GM23338 (cell line): ENCODE data around the gene LYPLAL1. TPM values are rescaled to one million over a fixed set of nuclear protein-coding genes. Genes with fewer than 3 reads are reported as not detected.

Experiments
- ATAC-seq: fragments of 200-7000 bp; cut with Tn5 transposase; 3 replicates; pipeline ENCODE4 v1.9.1; 2020
- DNase-seq: peaks from one replicate; pipeline ENCODE4 v3.0.0-alpha.2; 2015; ENCODE audit warnings: low spot score
- H2AFZ ChIP-seq: fragments of 200-600 bp; sonication (generic); 2 replicates; pipeline ENCODE4 v1.8.0; 2016; ENCODE audit warnings: antibody characterized with exemption, mild to moderate bottlenecking, moderate library complexity
- H3F3A ChIP-seq: fragments of 200-600 bp; sonication (generic); replicated peaks from 2 replicates; pipeline ENCODE4 v1.8.0; 2017; ENCODE audit warnings: antibody characterized with exemption, mixed run types, low read depth
- H3K27ac ChIP-seq: fragments of 200-600 bp; sonication (generic); 2 replicates; pipeline ENCODE4 v1.6.1; 2016; ENCODE audit warnings: low read depth
- H3K27me3 ChIP-seq: fragments of 200-600 bp; sonication (generic); 2 replicates; pipeline ENCODE4 v1.8.0; 2016; ENCODE audit warnings: mild to moderate bottlenecking, mixed run types, moderate library complexity; ENCODE audit not compliant: insufficient read depth
- H3K36me3 ChIP-seq: fragments of 200-600 bp; sonication (generic); 2 replicates; pipeline ENCODE4 v1.8.0; 2016; ENCODE audit warnings: mild to moderate bottlenecking; ENCODE audit not compliant: insufficient read depth
- H3K4me1 ChIP-seq: fragments of 200-600 bp; sonication (generic); 2 replicates; pipeline ENCODE4 v1.8.0; 2016; ENCODE audit warnings: mild to moderate bottlenecking, moderate library complexity; ENCODE audit not compliant: insufficient read depth
- H3K4me2 ChIP-seq: fragments of 200-600 bp; sonication (generic); 2 replicates; pipeline ENCODE4 v1.7.1; 2017; ENCODE audit warnings: mixed run types
- H3K4me3 ChIP-seq: fragments of 200-600 bp; sonication (generic); 2 replicates; pipeline ENCODE4 v1.6.1; 2016; ENCODE audit warnings: mixed run types
- H3K79me2 ChIP-seq: fragments of 200-600 bp; sonication (generic); replicated peaks from 2 replicates; pipeline ENCODE4 v1.8.0; 2017; ENCODE audit warnings: mild to moderate bottlenecking; ENCODE audit not compliant: insufficient read depth
- H3K9me2 ChIP-seq: fragments of 200-600 bp; sonication (generic); 2 replicates; pipeline ENCODE4 v1.8.0; 2017; ENCODE audit not compliant: insufficient read depth
- H4K20me1 ChIP-seq: fragments of 200-600 bp; sonication (generic); replicated peaks from 2 replicates; pipeline ENCODE4 v1.8.0; 2017; ENCODE audit warnings: mild to moderate bottlenecking; ENCODE audit not compliant: insufficient read depth
- H3K27ac Mint-ChIP-seq: 2 replicates; pipeline ENCODE4 v1.8.0; 2020; ENCODE audit warnings: inconsistent platforms, mild to moderate bottlenecking, moderate library complexity, mixed read lengths
- H3K27me3 Mint-ChIP-seq: 3 replicates; pipeline ENCODE4 v1.8.0; 2022; ENCODE audit warnings: low read depth, mild to moderate bottlenecking, moderate library complexity, mixed read lengths, inconsistent platforms; ENCODE audit not compliant: insufficient read depth, poor library complexity
- H3K36me3 Mint-ChIP-seq: 3 replicates; pipeline ENCODE4 v1.8.0; 2021; ENCODE audit warnings: low read depth, mild to moderate bottlenecking, inconsistent platforms, moderate library complexity, mixed read lengths
- H3K4me1 Mint-ChIP-seq: 3 replicates; pipeline ENCODE4 v1.8.0; 2020; ENCODE audit warnings: mild to moderate bottlenecking, inconsistent platforms, mixed read lengths
- H3K4me3 Mint-ChIP-seq: 3 replicates; pipeline ENCODE4 v1.8.0; 2021; ENCODE audit warnings: moderate library complexity, mild to moderate bottlenecking, inconsistent platforms, mixed read lengths
- H3K9me3 Mint-ChIP-seq: 3 replicates; pipeline ENCODE4 v1.8.0; 2020; ENCODE audit warnings: moderate library complexity, mild to moderate bottlenecking, inconsistent platforms, mixed read lengths
- CREB1 ChIP-seq: fragments of 250-450 bp; sonication (Bioruptor Pico); IDR thresholded peaks from 2 replicates; pipeline ENCODE4 v1.5.0; 2020; ENCODE audit warnings: low read depth, mild to moderate bottlenecking, moderate library complexity
- EZH2 ChIP-seq: fragments of 200-600 bp; sonication (generic); IDR thresholded peaks from one replicate; pipeline ENCODE4 v1.8.0; 2017; ENCODE audit warnings: antibody characterized with exemption, mild to moderate bottlenecking, low read depth; ENCODE audit not compliant: unreplicated experiment
- EZH2phosphoT487 ChIP-seq: fragments of 200-600 bp; sonication (generic); IDR thresholded peaks from one replicate; pipeline ENCODE4 v1.8.1; 2018; ENCODE audit warnings: antibody characterized with exemption; ENCODE audit not compliant: unreplicated experiment
- JUNB ChIP-seq: IDR thresholded peaks from one replicate; pipeline ENCODE4 v1.6.1; 2016; ENCODE audit warnings: antibody characterized with exemption; ENCODE audit not compliant: unreplicated experiment
- NANOG ChIP-seq: IDR thresholded peaks from 2 replicates; pipeline ENCODE4 v1.6.1; 2016; ENCODE audit warnings: antibody characterized with exemption, borderline replicate concordance
- STAT1 ChIP-seq: IDR thresholded peaks from one replicate; pipeline ENCODE4 v1.6.1; 2016; ENCODE audit warnings: antibody characterized with exemption; ENCODE audit not compliant: unreplicated experiment
- ZNF114 ChIP-seq: fragments of 250-450 bp; sonication (Bioruptor Pico); IDR thresholded peaks from 2 replicates; pipeline ENCODE4 v1.5.0; 2020; ENCODE audit warnings: mild to moderate bottlenecking, moderate library complexity
- ZNF331 ChIP-seq: fragments of 250-450 bp; sonication (Bioruptor Pico); IDR thresholded peaks from 2 replicates; pipeline ENCODE4 v1.5.0; 2020; ENCODE audit warnings: low read depth, mild to moderate bottlenecking, moderate library complexity
- polyA plus RNA-seq: library from polyadenylated mRNA; unstranded; fragments of >200 nt; fragmentation: Nextera tagmentation; extraction: Ambion mirVana; gene quantifications from 2 replicates; pipeline ENCODE4 v1.2.1, GENCODE V29; 2016
- total RNA-seq: library from RNA; depleted of rRNA; stranded (reverse); fragments of >200 nt; shearing (Covaris generic); gene quantifications from 2 replicates; pipeline ENCODE4 v1.2.3, GENCODE V29; 2014
- TF ChIP-seq, protein P1 (sequence below): IDR thresholded peaks from 2 replicates; pipeline ENCODE4 v1.6.1; 2016; ENCODE audit warnings: antibody characterized with exemption
- TF ChIP-seq, protein P2 (sequence below): fragments of 250-450 bp; sonication (Bioruptor Pico); IDR thresholded peaks from 2 replicates; pipeline ENCODE4 v1.5.0; 2020; ENCODE audit warnings: mild to moderate bottlenecking, moderate library complexity
- TF ChIP-seq, protein P3 (sequence below): IDR thresholded peaks from one replicate; pipeline ENCODE4 v1.6.1; 2018; ENCODE audit warnings: antibody characterized with exemption; ENCODE audit not compliant: unreplicated experiment

LYPLAL1 gene
- total and polyA plus RNA-seq, 2 experiments from 2014 or later, result 9.9 to 60.2 TPM

DNA sequence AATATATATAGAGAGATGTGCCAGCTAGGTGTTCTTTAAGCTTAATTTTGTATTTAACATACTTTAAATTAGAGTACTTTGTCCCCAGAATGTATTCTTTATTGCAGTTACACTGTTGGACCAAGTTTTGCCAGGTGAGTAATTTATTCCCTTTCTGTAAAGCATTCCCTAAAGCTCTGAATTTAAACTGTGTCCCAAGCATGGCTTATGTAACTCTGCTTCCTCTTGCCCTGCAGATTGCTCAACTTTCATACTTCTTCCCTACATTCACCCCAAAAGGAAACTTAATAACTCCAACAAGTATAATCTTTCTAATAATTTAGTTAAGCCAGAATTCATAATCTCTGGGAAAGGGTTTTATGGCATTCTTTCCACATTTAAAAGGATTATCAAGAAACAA, 5.6 kb downstream of the LYPLAL1 start:
- DNase-seq (no peak), ATAC-seq (no peak)
- Mint-ChIP-seq H3K27ac (no peak overlapping the region), H3K4me1 (peaks cover 28% of the 10 kb centered on the region), H3K9me3 (no peaks in the 10 kb centered on the region), H3K4me3 (no peak overlapping the region), H3K36me3 (no peaks in the 10 kb centered on the region), H3K27me3 (no peaks in the 10 kb centered on the region)
- Histone ChIP-seq H4K20me1 (0 out of 2 replicates have a peak, but pooled peaks cover 4% of the 10 kb centered on the region), H3K4me3 (no peak overlapping the region), H3K36me3 (no peaks in the 10 kb centered on the region), H2AFZ (no peak overlapping the region), H3K4me2 (no peak overlapping the region), H3K4me1 (peaks cover 18% of the 10 kb centered on the region; the same call in 1 of the 2 replicates), H3K27ac (no peak overlapping the region), H3F3A (no peaks in the 10 kb centered on the region), H3K9me2 (no peaks in the 10 kb centered on the region), H3K27me3 (no peaks in the 10 kb centered on the region), H3K79me2 (peaks cover 25% of the 10 kb centered on the region)
- TF ChIP-seq NANOG (no peak), EZH2 (no peak)

DNA sequence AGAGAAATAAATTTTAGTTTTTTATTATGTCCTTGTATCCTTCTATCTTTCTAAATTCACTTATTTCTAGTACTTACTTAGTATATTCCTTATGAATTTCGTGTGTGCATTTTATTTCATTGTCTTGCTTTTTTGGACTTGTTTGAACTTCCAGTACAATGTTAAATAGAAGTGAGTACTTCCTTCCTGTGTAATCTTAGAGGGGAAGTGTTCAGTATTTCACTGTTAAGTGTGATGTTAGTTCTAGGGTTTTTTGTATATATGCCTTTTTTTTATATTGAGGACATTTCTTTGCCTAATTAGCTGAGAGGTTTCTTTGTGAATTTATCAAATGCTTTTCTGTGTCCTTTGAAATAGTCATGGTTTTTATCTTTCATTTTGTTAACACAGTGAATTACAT, 10.7 kb downstream of the LYPLAL1 start:
- Mint-ChIP-seq H3K4me1 (peaks cover 25% of the 10 kb centered on the region; the same call in 2 of the 3 replicates), H3K4me3 (no peak overlapping the region), H3K36me3 (no peaks in the 10 kb centered on the region), H3K27ac (peak overlapping the region; percentile 75; the same call in 1 of the 2 replicates), H3K9me3 (no peaks in the 10 kb centered on the region), H3K27me3 (no peaks in the 10 kb centered on the region)
- no peak overlapping the region for H3K4me2 ChIP-seq
- H3K27ac ChIP-seq, result no peak overlapping the region
- H3K4me1 ChIP-seq, result peaks cover 10% of the 10 kb centered on the region; the same call in 1 of the 2 replicates
- DNase-seq (no peak), ATAC-seq (no peak)
- H3K27me3 ChIP-seq, result no peaks in the 10 kb centered on the region
- no peak overlapping the region for H2AFZ ChIP-seq
- peaks cover 31% of the 10 kb centered on the region for H3K79me2 ChIP-seq
- no peak overlapping the region for H3K4me3 ChIP-seq
- H3K9me2 ChIP-seq, result no peaks in the 10 kb centered on the region
- H4K20me1 ChIP-seq, result no peaks in the 10 kb centered on the region
- H3K36me3 ChIP-seq, result no peaks in the 10 kb centered on the region
- no peaks in the 10 kb centered on the region for H3F3A ChIP-seq
- TF ChIP-seq NANOG (no peak), JUNB (no peak), STAT1 (no peak), ZNF114 (no peak), EZH2phosphoT487 (no peak), ZNF331 (no peak), CREB1 (CRISPR knock-in tag) (no peak), EZH2 (no peak)
- TF ChIP-seq, protein P1, sequence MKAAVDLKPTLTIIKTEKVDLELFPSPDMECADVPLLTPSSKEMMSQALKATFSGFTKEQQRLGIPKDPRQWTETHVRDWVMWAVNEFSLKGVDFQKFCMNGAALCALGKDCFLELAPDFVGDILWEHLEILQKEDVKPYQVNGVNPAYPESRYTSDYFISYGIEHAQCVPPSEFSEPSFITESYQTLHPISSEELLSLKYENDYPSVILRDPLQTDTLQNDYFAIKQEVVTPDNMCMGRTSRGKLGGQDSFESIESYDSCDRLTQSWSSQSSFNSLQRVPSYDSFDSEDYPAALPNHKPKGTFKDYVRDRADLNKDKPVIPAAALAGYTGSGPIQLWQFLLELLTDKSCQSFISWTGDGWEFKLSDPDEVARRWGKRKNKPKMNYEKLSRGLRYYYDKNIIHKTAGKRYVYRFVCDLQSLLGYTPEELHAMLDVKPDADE, result no peak
- TF ChIP-seq, protein P2, sequence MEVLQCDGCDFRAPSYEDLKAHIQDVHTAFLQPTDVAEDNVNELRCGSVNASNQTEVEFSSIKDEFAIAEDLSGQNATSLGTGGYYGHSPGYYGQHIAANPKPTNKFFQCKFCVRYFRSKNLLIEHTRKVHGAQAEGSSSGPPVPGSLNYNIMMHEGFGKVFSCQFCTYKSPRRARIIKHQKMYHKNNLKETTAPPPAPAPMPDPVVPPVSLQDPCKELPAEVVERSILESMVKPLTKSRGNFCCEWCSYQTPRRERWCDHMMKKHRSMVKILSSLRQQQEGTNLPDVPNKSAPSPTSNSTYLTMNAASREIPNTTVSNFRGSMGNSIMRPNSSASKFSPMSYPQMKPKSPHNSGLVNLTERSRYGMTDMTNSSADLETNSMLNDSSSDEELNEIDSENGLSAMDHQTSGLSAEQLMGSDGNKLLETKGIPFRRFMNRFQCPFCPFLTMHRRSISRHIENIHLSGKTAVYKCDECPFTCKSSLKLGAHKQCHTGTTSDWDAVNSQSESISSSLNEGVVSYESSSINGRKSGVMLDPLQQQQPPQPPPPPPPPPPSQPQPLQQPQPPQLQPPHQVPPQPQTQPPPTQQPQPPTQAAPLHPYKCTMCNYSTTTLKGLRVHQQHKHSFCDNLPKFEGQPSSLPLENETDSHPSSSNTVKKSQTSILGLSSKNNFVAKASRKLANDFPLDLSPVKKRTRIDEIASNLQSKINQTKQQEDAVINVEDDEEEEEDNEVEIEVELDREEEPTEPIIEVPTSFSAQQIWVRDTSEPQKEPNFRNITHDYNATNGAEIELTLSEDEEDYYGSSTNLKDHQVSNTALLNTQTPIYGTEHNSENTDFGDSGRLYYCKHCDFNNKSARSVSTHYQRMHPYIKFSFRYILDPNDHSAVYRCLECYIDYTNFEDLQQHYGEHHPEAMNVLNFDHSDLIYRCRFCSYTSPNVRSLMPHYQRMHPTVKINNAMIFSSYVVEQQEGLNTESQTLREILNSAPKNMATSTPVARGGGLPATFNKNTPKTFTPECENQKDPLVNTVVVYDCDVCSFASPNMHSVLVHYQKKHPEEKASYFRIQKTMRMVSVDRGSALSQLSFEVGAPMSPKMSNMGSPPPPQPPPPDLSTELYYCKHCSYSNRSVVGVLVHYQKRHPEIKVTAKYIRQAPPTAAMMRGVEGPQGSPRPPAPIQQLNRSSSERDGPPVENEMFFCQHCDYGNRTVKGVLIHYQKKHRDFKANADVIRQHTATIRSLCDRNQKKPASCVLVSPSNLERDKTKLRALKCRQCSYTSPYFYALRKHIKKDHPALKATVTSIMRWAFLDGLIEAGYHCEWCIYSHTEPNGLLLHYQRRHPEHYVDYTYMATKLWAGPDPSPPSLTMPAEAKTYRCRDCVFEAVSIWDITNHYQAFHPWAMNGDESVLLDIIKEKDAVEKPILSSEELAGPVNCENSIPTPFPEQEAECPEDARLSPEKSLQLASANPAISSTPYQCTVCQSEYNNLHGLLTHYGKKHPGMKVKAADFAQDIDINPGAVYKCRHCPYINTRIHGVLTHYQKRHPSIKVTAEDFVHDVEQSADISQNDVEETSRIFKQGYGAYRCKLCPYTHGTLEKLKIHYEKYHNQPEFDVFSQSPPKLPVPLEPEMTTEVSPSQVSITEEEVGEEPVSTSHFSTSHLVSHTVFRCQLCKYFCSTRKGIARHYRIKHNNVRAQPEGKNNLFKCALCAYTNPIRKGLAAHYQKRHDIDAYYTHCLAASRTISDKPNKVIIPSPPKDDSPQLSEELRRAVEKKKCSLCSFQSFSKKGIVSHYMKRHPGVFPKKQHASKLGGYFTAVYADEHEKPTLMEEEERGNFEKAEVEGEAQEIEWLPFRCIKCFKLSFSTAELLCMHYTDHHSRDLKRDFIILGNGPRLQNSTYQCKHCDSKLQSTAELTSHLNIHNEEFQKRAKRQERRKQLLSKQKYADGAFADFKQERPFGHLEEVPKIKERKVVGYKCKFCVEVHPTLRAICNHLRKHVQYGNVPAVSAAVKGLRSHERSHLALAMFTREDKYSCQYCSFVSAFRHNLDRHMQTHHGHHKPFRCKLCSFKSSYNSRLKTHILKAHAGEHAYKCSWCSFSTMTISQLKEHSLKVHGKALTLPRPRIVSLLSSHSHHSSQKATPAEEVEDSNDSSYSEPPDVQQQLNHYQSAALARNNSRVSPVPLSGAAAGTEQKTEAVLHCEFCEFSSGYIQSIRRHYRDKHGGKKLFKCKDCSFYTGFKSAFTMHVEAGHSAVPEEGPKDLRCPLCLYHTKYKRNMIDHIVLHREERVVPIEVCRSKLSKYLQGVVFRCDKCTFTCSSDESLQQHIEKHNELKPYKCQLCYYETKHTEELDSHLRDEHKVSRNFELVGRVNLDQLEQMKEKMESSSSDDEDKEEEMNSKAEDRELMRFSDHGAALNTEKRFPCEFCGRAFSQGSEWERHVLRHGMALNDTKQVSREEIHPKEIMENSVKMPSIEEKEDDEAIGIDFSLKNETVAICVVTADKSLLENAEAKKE, result no peak
- TF ChIP-seq, protein P3, sequence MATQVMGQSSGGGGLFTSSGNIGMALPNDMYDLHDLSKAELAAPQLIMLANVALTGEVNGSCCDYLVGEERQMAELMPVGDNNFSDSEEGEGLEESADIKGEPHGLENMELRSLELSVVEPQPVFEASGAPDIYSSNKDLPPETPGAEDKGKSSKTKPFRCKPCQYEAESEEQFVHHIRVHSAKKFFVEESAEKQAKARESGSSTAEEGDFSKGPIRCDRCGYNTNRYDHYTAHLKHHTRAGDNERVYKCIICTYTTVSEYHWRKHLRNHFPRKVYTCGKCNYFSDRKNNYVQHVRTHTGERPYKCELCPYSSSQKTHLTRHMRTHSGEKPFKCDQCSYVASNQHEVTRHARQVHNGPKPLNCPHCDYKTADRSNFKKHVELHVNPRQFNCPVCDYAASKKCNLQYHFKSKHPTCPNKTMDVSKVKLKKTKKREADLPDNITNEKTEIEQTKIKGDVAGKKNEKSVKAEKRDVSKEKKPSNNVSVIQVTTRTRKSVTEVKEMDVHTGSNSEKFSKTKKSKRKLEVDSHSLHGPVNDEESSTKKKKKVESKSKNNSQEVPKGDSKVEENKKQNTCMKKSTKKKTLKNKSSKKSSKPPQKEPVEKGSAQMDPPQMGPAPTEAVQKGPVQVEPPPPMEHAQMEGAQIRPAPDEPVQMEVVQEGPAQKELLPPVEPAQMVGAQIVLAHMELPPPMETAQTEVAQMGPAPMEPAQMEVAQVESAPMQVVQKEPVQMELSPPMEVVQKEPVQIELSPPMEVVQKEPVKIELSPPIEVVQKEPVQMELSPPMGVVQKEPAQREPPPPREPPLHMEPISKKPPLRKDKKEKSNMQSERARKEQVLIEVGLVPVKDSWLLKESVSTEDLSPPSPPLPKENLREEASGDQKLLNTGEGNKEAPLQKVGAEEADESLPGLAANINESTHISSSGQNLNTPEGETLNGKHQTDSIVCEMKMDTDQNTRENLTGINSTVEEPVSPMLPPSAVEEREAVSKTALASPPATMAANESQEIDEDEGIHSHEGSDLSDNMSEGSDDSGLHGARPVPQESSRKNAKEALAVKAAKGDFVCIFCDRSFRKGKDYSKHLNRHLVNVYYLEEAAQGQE, result no peak
